NCI-H82 (cell line): ENCODE data around the gene MYL6B.
A peak's percentile ranks its signal among the peaks of the same experiment; 100 is the strongest.

Source experiments
- DNase-seq: peaks from one replicate; lab custom pipeline; 2025; lab: John Stamatoyannopoulos, UW

Gene MYL6B

DNA sequence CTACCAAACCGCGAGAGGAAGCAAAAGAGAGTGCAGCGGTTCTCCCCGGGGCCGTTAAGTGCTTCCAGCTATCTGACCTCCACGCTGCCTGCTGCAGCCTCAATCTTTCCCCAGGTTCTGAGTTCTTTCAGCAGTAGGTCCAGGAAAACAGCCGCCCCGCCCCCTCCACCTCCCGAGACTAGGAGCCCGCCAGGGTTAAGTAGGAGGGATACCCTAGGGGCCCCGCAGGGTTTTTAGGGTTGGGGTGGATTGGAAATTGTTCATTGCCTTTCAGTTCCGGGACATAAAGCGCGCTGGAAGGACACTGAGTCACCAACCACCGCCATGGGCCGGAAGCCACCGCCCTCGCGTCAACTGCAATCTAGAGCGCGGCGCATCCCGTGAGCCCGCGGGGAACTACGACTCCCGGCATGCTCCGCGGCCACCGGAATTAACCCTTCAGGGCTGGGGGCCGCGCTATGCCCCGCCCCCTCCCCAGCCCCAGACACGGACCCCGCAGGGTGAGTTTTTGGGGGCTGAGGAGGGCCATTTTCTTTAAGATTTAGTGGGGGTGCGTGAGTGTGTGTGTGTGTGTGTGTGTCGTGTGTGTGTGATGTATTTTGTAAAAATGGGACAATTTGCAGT lies at the start of gene MYL6B:
TSS of gene MYL6B (plus strand) at position 456 of the 624 bp plus-strand sequence. CDS start 1,332 bp downstream, outside the sequence.
- peak; percentile 95 for DNase-seq

- DNase-seq: no peak
Measured at GRCh38 chr12:56102683-56103065, 49.7 kb upstream of the MYL6B start.

- no peak for DNase-seq
Measured at GRCh38 chr12:56103066-56103711, 49.2 kb upstream of the MYL6B start.

DNA sequence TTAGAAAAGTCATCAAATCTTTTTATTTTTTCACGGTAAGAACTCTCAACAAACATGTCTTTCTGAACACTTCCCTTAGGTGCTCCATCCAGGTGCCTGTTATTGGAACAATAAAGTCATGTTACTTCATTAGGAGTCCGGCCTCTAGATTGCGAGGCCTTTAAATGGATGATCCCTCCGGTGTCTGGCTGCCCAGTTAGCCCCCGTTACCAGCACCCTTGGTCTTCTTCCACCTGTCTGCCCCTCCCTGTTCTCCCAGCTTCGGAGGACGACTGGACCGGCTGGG lies 48.6 kb upstream of the MYL6B start:
- DNase-seq: no peak

- peak; percentile 100 for DNase-seq
Measured at GRCh38 chr12:56104109-56104814, 48.1 kb upstream of the MYL6B start, which contains the start of gene PA2G4. PA2G4 (plus strand) TSS chr12:56104559; CDS start chr12:56104738, 179 bp downstream.

GRCh38 chr12:56104815-56105608 lies 47.4 kb upstream of the MYL6B start:
- peak; percentile 48 for DNase-seq

- no peak for DNase-seq
Measured at GRCh38 chr12:56105609-56105902, 46.8 kb upstream of the MYL6B start.

- no peak for DNase-seq
Measured at GRCh38 chr12:56107242-56107641, 45.1 kb upstream of the MYL6B start.

- no peak for DNase-seq
Measured at GRCh38 chr12:56110571-56110970, 41.8 kb upstream of the MYL6B start.

DNA sequence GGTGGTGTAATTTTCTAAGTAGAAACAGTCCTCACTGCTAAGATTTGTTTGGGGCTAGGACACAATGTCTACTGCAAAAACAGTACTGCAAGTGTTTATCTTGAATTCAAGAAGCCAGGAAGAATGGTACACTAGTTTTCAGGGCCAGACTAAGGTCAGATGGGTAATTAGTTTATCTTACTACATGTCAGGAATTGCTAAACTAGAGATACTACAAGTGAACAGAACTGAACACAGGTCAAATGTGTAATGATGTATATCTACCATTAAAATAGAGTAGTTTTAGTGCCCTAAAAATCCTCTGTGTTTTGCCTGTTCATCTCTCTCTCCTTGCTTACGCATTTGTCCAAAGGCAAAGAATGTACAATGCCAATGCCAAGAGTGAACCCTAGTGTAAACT lies 38.3 kb upstream of the MYL6B start:
- no peak for DNase-seq

DNA sequence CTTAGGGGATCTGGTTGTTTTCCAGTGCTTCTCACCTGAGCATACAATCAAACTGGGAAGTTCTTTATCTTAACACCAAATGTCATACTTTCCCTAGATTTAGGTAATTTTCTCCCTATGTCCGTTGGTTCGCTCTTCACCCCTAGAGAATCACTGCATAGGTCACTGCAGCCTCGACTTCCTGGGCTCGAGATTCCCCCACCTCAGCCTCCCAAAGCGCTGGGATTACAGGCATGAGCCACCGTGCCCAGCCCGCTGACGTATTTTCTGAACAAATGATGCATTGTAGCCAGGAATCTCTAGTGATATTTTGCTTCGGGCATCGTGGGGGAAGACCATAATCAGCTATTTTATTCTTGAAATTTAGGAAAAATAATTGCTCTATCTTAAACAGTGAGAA lies 37.1 kb upstream of the MYL6B start:
- DNase-seq: peak; percentile 55

DNA sequence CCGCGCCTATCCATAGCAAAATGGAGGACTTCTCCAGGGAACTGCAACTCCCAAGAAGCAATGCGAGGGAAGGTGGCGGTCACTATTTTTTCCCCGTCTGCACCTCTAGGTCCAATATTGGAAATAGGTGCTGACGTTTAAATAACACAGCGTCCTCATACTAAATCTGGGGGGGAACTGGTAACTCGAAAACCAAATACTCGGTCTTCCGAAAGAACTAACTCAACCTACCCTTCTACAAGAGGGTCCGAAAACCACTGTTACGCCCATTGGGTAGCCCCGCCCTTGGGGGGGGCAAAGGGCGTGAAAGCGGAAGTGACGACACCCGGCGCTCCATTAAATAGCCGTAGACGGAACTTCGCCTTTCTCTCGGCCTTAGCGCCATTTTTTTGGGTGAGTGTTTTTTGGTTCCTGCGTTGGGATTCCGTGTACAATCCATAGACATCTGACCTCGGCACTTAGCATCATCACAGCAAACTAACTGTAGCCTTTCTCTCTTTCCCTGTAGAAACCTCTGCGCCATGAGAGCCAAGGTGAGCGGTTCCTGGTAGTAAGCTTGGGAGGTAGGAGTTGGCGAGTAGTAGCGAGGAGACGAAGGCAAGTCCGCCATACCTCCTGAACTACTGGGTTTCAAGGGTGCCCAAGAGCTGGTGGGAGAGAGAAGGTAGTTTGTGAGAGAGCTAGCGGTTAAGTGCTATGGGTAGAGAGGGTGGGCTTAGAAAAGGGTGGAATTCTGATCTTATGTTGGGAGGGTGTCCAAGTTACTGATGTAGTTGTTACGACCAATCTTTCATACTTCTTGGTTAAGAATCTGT lies 35.9 kb upstream of the MYL6B start, which contains the start of gene RPL41:
TSS of gene RPL41 (plus strand) at position 367 of the 815 bp plus-strand sequence.
- DNase-seq: peak; percentile 97

DNA sequence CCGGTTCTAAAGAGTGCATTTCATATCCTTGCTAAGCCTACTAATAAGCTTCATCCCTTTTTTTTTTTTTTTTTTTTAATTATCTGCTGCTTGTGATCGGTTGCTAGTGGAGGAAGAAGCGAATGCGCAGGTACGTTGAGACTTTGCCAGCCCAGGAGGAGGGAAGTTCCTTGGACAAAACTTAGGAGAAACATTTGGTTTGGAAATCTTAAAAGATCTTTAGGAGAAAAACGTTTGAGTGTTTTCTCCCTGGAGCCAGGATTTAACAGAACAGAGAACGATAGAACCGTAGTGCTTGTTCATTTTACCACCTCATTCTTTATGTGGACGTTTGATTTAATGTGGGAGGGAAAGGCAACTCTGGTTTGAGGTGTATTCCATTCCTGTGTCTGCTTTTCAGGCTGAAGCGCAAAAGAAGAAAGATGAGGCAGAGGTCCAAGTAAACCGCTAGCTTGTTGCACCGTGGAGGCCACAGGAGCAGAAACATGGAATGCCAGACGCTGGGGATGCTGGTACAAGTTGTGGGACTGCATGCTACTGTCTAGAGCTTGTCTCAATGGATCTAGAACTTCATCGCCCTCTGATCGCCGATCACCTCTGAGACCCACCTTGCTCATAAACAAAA lies 35.2 kb upstream of the MYL6B start:
- DNase-seq: peak; percentile 59

DNA sequence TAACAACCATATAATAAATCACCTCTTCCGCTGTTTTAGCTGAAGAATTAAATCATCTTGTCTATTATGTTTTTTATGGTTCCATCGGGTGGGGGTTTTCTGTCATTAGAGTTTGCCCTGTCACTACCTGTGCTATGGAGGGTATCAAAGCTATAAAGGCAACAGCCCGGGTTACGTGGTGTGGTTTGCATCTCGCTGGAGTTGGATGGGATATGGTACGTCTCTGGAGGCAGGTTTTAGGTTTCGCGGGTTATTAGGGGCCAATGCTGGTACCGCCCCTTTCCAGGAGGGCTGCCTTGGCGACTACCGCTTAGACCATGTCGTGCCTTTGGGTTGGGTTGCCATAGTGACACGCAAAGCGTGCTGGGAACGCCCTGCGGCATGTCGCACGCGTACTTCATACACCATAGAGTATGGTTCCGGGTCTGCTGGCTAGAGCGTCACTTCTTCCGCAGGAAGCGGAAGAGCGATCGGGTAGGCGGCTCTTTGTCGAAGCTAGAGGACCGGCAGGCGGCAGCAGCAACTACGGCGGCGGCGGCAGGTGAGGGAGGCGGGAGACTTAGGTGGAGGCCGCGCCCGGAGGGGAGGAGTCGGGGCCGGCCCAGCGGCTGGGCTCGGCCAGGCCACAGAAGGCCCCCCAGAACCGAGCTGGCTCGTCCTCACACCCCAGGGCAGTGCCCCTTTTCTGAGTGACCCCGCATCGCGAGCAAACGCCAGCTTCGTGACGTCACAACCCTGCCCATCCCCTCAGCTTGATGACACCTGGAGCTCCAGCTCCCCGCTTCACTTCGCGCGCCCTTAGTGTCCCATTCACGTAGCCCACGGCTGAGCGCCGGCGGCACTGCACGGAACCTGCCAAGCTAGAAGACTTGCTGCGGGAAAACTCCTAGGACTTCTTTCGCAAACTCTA lies 34.4 kb upstream of the MYL6B start, which contains the start of gene ZC3H10:
TSS of gene ZC3H10 (plus strand) at position 489 of the 910 bp plus-strand sequence. CDS start 2,297 bp downstream, outside the sequence.
- peak; percentile 100 for DNase-seq

DNA sequence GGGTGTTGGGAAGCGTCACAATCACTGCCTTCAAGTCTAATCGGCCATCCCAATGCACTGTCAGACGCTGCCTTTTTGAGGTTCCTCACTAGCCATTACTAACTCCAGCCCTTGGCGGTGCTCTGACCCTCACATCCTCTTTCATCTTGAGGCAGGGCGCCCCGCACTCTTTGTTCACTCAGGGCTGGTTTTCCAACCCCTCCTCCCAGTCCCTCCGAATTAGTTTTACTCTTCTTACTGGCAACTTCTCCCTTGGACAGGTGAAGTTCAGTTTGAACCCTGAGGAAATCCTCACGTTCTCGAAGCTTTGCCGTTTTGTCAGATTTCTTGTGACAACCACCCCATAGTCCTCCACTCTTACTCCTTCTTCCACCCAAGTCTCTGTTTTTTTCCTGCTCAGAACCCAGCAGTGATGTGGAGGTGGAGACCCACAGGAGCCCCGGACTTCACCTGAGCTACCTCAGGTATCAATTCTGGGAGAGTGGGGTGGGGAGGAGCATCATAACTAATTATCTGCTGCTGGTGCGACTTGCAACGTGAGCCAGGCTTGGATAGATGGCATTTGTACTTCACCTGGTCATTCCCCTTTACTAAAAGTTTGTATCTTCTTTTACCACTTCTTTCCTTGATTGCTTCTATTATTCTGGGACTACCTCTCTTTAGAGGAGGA lies 33.6 kb upstream of the MYL6B start:
- DNase-seq: no peak

DNA sequence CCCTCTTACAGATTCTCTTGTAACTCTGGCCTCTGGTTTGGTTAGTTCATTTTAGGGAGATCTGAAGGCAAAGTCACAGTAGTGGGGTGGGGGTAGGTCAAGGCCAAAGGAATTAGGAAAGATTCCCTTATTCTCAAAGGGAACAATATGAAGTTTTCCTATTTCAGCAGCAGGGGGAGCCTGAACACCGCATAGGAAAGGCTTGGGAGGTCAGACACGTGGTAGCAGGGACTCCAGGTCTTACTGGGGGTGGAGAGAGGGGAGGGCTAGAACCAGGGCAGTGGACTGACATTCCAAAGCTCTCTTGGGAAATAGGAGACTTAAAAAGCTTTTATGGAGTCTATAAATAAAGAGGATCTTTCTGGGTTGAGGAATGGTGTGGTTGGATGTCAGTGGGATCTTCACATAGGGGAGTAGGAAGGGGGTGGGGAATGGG lies 33.0 kb upstream of the MYL6B start:
- peak; percentile 96 for DNase-seq

- DNase-seq: no peak
Measured at GRCh38 chr12:56120158-56120846, 32.1 kb upstream of the MYL6B start.

DNA sequence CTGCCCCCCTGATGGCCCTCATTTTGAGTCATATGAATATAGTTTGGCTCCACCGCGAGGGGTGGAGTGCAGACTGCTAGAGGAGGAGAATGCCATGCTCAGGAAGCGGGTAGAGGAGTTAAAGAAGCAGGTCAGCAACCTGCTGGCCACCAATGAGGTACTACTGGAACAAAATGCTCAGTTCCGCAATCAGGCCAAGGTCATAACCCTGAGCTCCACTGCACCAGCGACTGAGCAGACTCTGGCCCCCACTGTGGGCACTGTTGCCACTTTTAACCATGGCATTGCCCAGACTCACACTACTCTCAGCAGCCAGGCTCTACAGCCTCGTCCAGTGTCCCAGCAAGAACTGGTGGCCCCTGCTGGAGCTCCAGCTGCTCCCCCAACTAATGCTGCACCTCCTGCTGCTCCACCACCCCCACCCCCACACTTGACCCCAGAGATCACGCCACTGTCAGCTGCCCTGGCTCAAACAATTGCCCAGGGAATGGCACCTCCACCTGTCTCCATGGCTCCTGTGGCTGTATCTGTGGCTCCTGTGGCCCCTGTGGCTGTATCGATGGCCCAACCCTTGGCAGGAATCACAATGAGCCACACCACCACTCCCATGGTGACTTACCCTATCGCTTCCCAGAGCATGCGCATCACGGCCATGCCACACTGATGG lies 31.1 kb upstream of the MYL6B start:
- DNase-seq: no peak
